GM18907 (cell line): ENCODE data around the gene PNPLA3.

ENCODE experiments used
- ATAC-seq: cut with Tn5 transposase; IDR thresholded peaks from one replicate; pipeline ENCODE4 v1.9.1; 2021; ENCODE audit warnings: mild to moderate bottlenecking, moderate library complexity; ENCODE audit not compliant: unreplicated experiment

The PNPLA3 gene

GRCh38 chr22:43957871-43958270 lies 34.3 kb downstream of the PNPLA3 start:
- ATAC-seq = no peak

- ATAC-seq = no peak
These were observed 40.8 kb downstream of the PNPLA3 start for GRCh38 chr22:43964314-43964857.

GRCh38 chr22:43967069-43967468 lies 43.5 kb downstream of the PNPLA3 start:
- ATAC-seq = no peak

- no peak for ATAC-seq
These were observed 45.0 kb downstream of the PNPLA3 start for GRCh38 chr22:43968614-43969013.

- ATAC-seq = no peak
These were observed 45.6 kb downstream of the PNPLA3 start for GRCh38 chr22:43969021-43969878.

GRCh38 chr22:43969989-43970755 lies 46.6 kb downstream of the PNPLA3 start:
- ATAC-seq = no peak

- no peak for ATAC-seq
These were observed 47.5 kb downstream of the PNPLA3 start for GRCh38 chr22:43971112-43971511.

GRCh38 chr22:43972931-43973462 lies 49.4 kb downstream of the PNPLA3 start:
- no peak for ATAC-seq

- ATAC-seq = no peak
These were observed 50.5 kb downstream of the PNPLA3 start for GRCh38 chr22:43974028-43974545.

- ATAC-seq = no peak
These were observed 51.4 kb downstream of the PNPLA3 start for GRCh38 chr22:43975041-43975440.

GRCh38 chr22:43976861-43977795 lies 53.5 kb downstream of the PNPLA3 start:
- no peak for ATAC-seq

- ATAC-seq = no peak
These were observed 55.0 kb downstream of the PNPLA3 start for GRCh38 chr22:43978558-43978957.

GRCh38 chr22:43980579-43980978 lies 57.0 kb downstream of the PNPLA3 start:
- ATAC-seq = no peak

GRCh38 chr22:43980996-43981395 lies 57.4 kb downstream of the PNPLA3 start:
- no peak for ATAC-seq

GRCh38 chr22:43983808-43984207 lies 60.2 kb downstream of the PNPLA3 start:
- no peak for ATAC-seq

- no peak for ATAC-seq
These were observed 61.9 kb downstream of the PNPLA3 start for GRCh38 chr22:43985532-43985931.

GRCh38 chr22:43988116-43988820 lies 64.7 kb downstream of the PNPLA3 start:
- no peak for ATAC-seq

- no peak for ATAC-seq
These were observed 65.4 kb downstream of the PNPLA3 start for GRCh38 chr22:43988960-43989359.

- ATAC-seq = no peak
These were observed 66.4 kb downstream of the PNPLA3 start for GRCh38 chr22:43990044-43990443.
